K562 (cell line): ENCODE results near the gene STING1. TPM values are rescaled to one million over a fixed set of nuclear protein-coding genes. Genes with fewer than 3 reads are reported as not detected.
A peak's percentile ranks its signal among the peaks of the same experiment; 100 is the strongest.

ENCODE experiments used
- ATF2 ChIP-seq: sonication (generic); formaldehyde crosslinking; IDR thresholded peaks from 2 replicates; pipeline ENCODE4 v1.8.1; 2022; ENCODE audit warnings: missing genetic modification reagents
- CBFB ChIP-seq: sonication (generic); formaldehyde crosslinking; IDR thresholded peaks from 2 replicates; pipeline ENCODE4 v1.4.0; 2020; ENCODE audit warnings: mild to moderate bottlenecking, missing genetic modification reagents
- CGGBP1 ChIP-seq: fragments of 250-450 bp; sonication (Bioruptor Pico); IDR thresholded peaks from 2 replicates; pipeline ENCODE4 v1.9.0; 2021; ENCODE audit warnings: mild to moderate bottlenecking
- FOXO4 ChIP-seq: fragments of 450-650 bp; formaldehyde crosslinking; IDR thresholded peaks from 2 replicates; pipeline ENCODE4 v1.4.0; 2020; ENCODE audit warnings: mild to moderate bottlenecking, moderate library complexity
- GABPA ChIP-seq: fragments of 200-800 bp; sonication (Bioruptor generic); conservative IDR thresholded peaks from 2 replicates; pipeline ENCODE4 v1.6.1; 2016; ENCODE audit warnings: low read depth, missing genetic modification characterization, missing compliant biosample characterization
- GTF2F1 ChIP-seq: IDR thresholded peaks from 2 replicates; pipeline ENCODE4 v1.6.1; 2011; ENCODE audit warnings: low read depth, low read length, improper control_type of control experiment
- HDAC2 ChIP-seq: fragments of 450-650 bp; IDR thresholded peaks from 2 replicates; pipeline ENCODE4 v1.6.1; 2016; ENCODE audit warnings: mild to moderate bottlenecking
- HDAC8 ChIP-seq: fragments of 450-650 bp; IDR thresholded peaks from 2 replicates; pipeline ENCODE4 v1.6.1; 2016; ENCODE audit warnings: mild to moderate bottlenecking, missing genetic modification characterization, moderate library complexity, missing compliant biosample characterization
- ILF3 ChIP-seq: fragments of 450-650 bp; IDR thresholded peaks from 2 replicates; pipeline ENCODE4 v1.6.1; 2018; ENCODE audit warnings: antibody characterized with exemption, mild to moderate bottlenecking, moderate library complexity, borderline replicate concordance
- ILK ChIP-seq: fragments of 450-650 bp; IDR thresholded peaks from 2 replicates; pipeline ENCODE4 v1.6.1; 2016; ENCODE audit warnings: missing genetic modification characterization, low read depth, mild to moderate bottlenecking, missing compliant biosample characterization, moderate library complexity, borderline replicate concordance
- MAFK ChIP-seq: IDR thresholded peaks from 2 replicates; pipeline ENCODE4 v1.6.1; 2011; ENCODE audit warnings: low read length, improper control_type of control experiment
- SETDB1 ChIP-seq: IDR thresholded peaks from one replicate; pipeline ENCODE4 v1.6.1; 2012; ENCODE audit warnings: low read length, control low read depth, inconsistent platforms
- SLC30A9 ChIP-seq: fragments of 250-450 bp; sonication (Bioruptor Pico); IDR thresholded peaks from 2 replicates; pipeline ENCODE4 v1.8.0; 2022; ENCODE audit warnings: mild to moderate bottlenecking, moderate library complexity
- SMARCE1 ChIP-seq: fragments of 450-650 bp; IDR thresholded peaks from 2 replicates; pipeline ENCODE4 v1.7.1; 2016; ENCODE audit warnings: mild to moderate bottlenecking
- STAT5B ChIP-seq: fragments of 250-450 bp; sonication (Bioruptor Pico); IDR thresholded peaks from 2 replicates; pipeline ENCODE4 v1.8.0; 2021; ENCODE audit warnings: mild to moderate bottlenecking, inconsistent platforms
- SUPT5H ChIP-seq: fragments of 450-650 bp; IDR thresholded peaks from 2 replicates; pipeline ENCODE4 v1.6.1; 2016
- TCF7L2 ChIP-seq: fragments of 150-350 bp; IDR thresholded peaks from 2 replicates; pipeline ENCODE4 v1.6.1; 2016; ENCODE audit warnings: low read depth, mild to moderate bottlenecking, low read length, moderate library complexity
- THAP7 ChIP-seq: fragments of 250-450 bp; sonication (Bioruptor Pico); IDR thresholded peaks from 2 replicates; pipeline ENCODE4 v1.5.0; 2021
- ZNF280A ChIP-seq: fragments of 450-650 bp; IDR thresholded peaks from 2 replicates; pipeline ENCODE4 v1.6.1; 2018; ENCODE audit warnings: mild to moderate bottlenecking, low read depth; ENCODE audit not compliant: partially characterized antibody
- ZNF512 ChIP-seq: IDR thresholded peaks from 2 replicates; pipeline ENCODE4 v1.6.1; 2016; ENCODE audit warnings: missing genetic modification characterization, missing compliant biosample characterization
- ZNF830 ChIP-seq: fragments of 250-450 bp; sonication (Bioruptor Pico); IDR thresholded peaks from 2 replicates; pipeline ENCODE4 v1.5.0; 2021; ENCODE audit warnings: mild to moderate bottlenecking
- ZZZ3 ChIP-seq: fragments of 450-650 bp; IDR thresholded peaks from 2 replicates; pipeline ENCODE4 v1.6.1; 2016; ENCODE audit warnings: antibody characterized with exemption, mild to moderate bottlenecking, moderate library complexity
- polyA plus RNA-seq, 8 experiments: library from polyadenylated mRNA; depleted of rRNA in 4 of 8; stranded (reverse) in 5 of 8; unstranded in 3 of 8; fragments of >200 nt; fragmentation: Nextera tagmentation in 2 of 8; fragmentation: Illumina TruSeq in 1 of 8; extraction: Ambion mirVana in 2 of 8; extraction: Trizol in 1 of 8; gene quantifications; 2 replicates each; pipeline versions ENCODE4 v1.2.1 to v1.2.3, GENCODE V29; 2011 to 2014; ENCODE audit warnings: inconsistent platforms in 1 of 8, missing spikeins in 1 of 8
- total RNA-seq, 7 experiments: library from RNA; depleted of rRNA in 6 of 7; stranded (reverse); fragments of >200 nt in 6 of 7; fragmentation: Illumina TruSeq in 2 of 7; extraction: Trizol in 2 of 7; gene quantifications; 2 replicates each; pipeline versions ENCODE4 v1.2.1 to v1.2.3, GENCODE V29; 2011 to 2021; ENCODE audit warnings: low replicate concordance in 1 of 7

Gene STING1
- total and polyA plus RNA-seq, 9 of the 15 experiments (the other 6 are each of a cell fraction or from before 2014, with no cell fraction given) = 20.8 to 69.1 (median 44.7) TPM

GRCh38 chr5:139517683-139518564 is 35.4 kb upstream of the STING1 start (continued):
- TF ChIP-seq CBFB (CRISPR knock-in tag) = peak; percentile 52; the same call in 1 of the 2 replicates
- peak; percentile 74 for TF ChIP-seq GABPA
- TF ChIP-seq SUPT5H = peak; percentile 86
- TF ChIP-seq SMARCE1 = peak; percentile 71
- peak; percentile 64; the same call in 1 of the 2 replicates for TF ChIP-seq CGGBP1 (CRISPR knock-in tag)
- no peak for TF ChIP-seq ZNF512 (tag)
- no peak for TF ChIP-seq TCF7L2
- no peak for TF ChIP-seq STAT5B
- TF ChIP-seq ILK (tag) = no peak
- peak; percentile 2; the same call in 1 of the 2 replicates for TF ChIP-seq MAFK
- TF ChIP-seq HDAC2 = peak; percentile 64
- TF ChIP-seq ILF3 = no peak
- TF ChIP-seq SETDB1 = no peak
- TF ChIP-seq ATF2 (CRISPR knock-in tag) = peak; percentile 99
- 0 out of 2 replicates have a peak, but pooled peaks have one; percentile 33 for TF ChIP-seq THAP7
- TF ChIP-seq ZNF830 (CRISPR knock-in tag) = no peak; the same call in 1 of the 2 replicates
- 0 out of 2 replicates have a peak, but pooled peaks have one; percentile 68 for TF ChIP-seq FOXO4 (CRISPR knock-in tag)
- TF ChIP-seq GTF2F1 = peak; percentile 73
- no peak for TF ChIP-seq ZZZ3
- no peak for TF ChIP-seq ZNF280A
- no peak for TF ChIP-seq SLC30A9 (CRISPR knock-in tag)
- TF ChIP-seq HDAC8 (tag) = peak; percentile 57; the same call in 1 of the 2 replicates
